ENCODE measurements around the gene LARGE2.

Gene LARGE2

GRCh38 chr11:45889555-45889954, 32.9 kb upstream of the LARGE2 start:
- TF ChIP-seq CTCF (IDR thresholded peaks at IDR 0.05; ENCODE audit: borderline replicate concordance, extremely low read depth, low read length, poor library complexity, severe bottlenecking) (no peak), EZH2 (IDR thresholded peaks at IDR 0.05; ENCODE audit: borderline replicate concordance, low read depth, low read length, severe bottlenecking) (no peak)
- Histone ChIP-seq H3K9me3 (ENCODE audit: insufficient read depth, low read length, severe bottlenecking) (no peaks in the 10 kb centered on the region), H3K27ac (ENCODE audit: low read length) (no peak overlapping the region), H3K9ac (ENCODE audit: low read depth, low read length) (no peak overlapping the region), H3K4me2 (ENCODE audit: insufficient read depth, low read length) (no peak overlapping the region), H4K20me1 (ENCODE audit: insufficient read depth, low read length) (peaks cover 7% of the 10 kb centered on the region), H3K36me3 (ENCODE audit: insufficient read depth, low read length) (no peaks in the 10 kb centered on the region), H3K4me1 (ENCODE audit: insufficient read depth, low read length) (peaks cover 13% of the 10 kb centered on the region), H2AFZ (ENCODE audit: low read depth, low read length) (no peak overlapping the region), H3K27me3 (ENCODE audit: insufficient read depth, low read length, poor library complexity) (no peaks in the 10 kb centered on the region), H3K4me3 (ENCODE audit: low read depth in 1 of 2, low read length in 2 of 2) (no peak overlapping the region), H3K79me2 (ENCODE audit: insufficient read depth, low read length) (no peaks in the 10 kb centered on the region)
- DNase-seq, result no peak
- no peak for ATAC-seq (ENCODE audit: insufficient read depth, low read depth)

- H3K9ac ChIP-seq (ENCODE audit: low read depth, low read length), result no peak overlapping the region
- no peak overlapping the region for H3K4me3 ChIP-seq (ENCODE audit: low read depth in 1 of 2, low read length in 2 of 2)
- ATAC-seq (ENCODE audit: insufficient read depth, low read depth) (no peak), DNase-seq (no peak)
- H3K79me2 ChIP-seq (ENCODE audit: insufficient read depth, low read length), result no peaks in the 10 kb centered on the region
- no peak overlapping the region for H3K27ac ChIP-seq (ENCODE audit: low read length)
- H3K36me3 ChIP-seq (ENCODE audit: insufficient read depth, low read length), result no peaks in the 10 kb centered on the region
- no peak overlapping the region for H3K4me2 ChIP-seq (ENCODE audit: insufficient read depth, low read length)
- no peaks in the 10 kb centered on the region for H3K27me3 ChIP-seq (ENCODE audit: insufficient read depth, low read length, poor library complexity)
- H2AFZ ChIP-seq (ENCODE audit: low read depth, low read length), result no peak overlapping the region
- peaks cover 3% of the 10 kb centered on the region for H4K20me1 ChIP-seq (ENCODE audit: insufficient read depth, low read length)
- H3K4me1 ChIP-seq (ENCODE audit: insufficient read depth, low read length), result peaks cover 11% of the 10 kb centered on the region
- no peaks in the 10 kb centered on the region for H3K9me3 ChIP-seq (ENCODE audit: insufficient read depth, low read length, severe bottlenecking)
- TF ChIP-seq CTCF (IDR thresholded peaks at IDR 0.05; ENCODE audit: borderline replicate concordance, extremely low read depth, low read length, poor library complexity, severe bottlenecking) (no peak), EZH2 (IDR thresholded peaks at IDR 0.05; ENCODE audit: borderline replicate concordance, low read depth, low read length, severe bottlenecking) (no peak)
Measured at GRCh38 chr11:45889966-45890365, 32.5 kb upstream of the LARGE2 start.

GRCh38 chr11:45890886-45891550, 31.4 kb upstream of the LARGE2 start:
- H3K4me2 ChIP-seq (ENCODE audit: insufficient read depth, low read length), result no peak overlapping the region
- no peak; the same call in 2 of the 3 replicates for ATAC-seq (ENCODE audit: insufficient read depth, low read depth)
- H3K27ac ChIP-seq (ENCODE audit: low read length), result no peak overlapping the region
- H3K4me1 ChIP-seq (ENCODE audit: insufficient read depth, low read length), result peaks cover 3% of the 10 kb centered on the region; the same call in 1 of the 2 replicates
- no peak for DNase-seq
- TF ChIP-seq CTCF (IDR thresholded peaks at IDR 0.05; ENCODE audit: borderline replicate concordance, extremely low read depth, low read length, poor library complexity, severe bottlenecking) (no peak), EZH2 (IDR thresholded peaks at IDR 0.05; ENCODE audit: borderline replicate concordance, low read depth, low read length, severe bottlenecking) (no peak)
- no peak overlapping the region for H3K4me3 ChIP-seq (ENCODE audit: low read depth in 1 of 2, low read length in 2 of 2)
- H3K79me2 ChIP-seq (ENCODE audit: insufficient read depth, low read length), result no peaks in the 10 kb centered on the region
- H3K9ac ChIP-seq (ENCODE audit: low read depth, low read length), result no peak overlapping the region
- H3K9me3 ChIP-seq (ENCODE audit: insufficient read depth, low read length, severe bottlenecking), result no peaks in the 10 kb centered on the region
- H3K36me3 ChIP-seq (ENCODE audit: insufficient read depth, low read length), result no peaks in the 10 kb centered on the region
- no peaks in the 10 kb centered on the region; the same call in 1 of the 2 replicates for H4K20me1 ChIP-seq (ENCODE audit: insufficient read depth, low read length)
- no peak overlapping the region for H2AFZ ChIP-seq (ENCODE audit: low read depth, low read length)
- H3K27me3 ChIP-seq (ENCODE audit: insufficient read depth, low read length, poor library complexity), result no peaks in the 10 kb centered on the region

Measured in DND-41 (cell line).